ENCODE results near the gene CD2AP.
A peak's percentile ranks its signal among the peaks of the same experiment; 100 is the strongest.

Gene CD2AP

GRCh38 chr6:47648031-47648430 is 170.4 kb downstream of the CD2AP start:
- DNase-seq (ENCODE audit: low read depth), result no peak
- no peak for TF ChIP-seq CTCF (IDR thresholded peaks at IDR 0.05; ENCODE audit: insufficient read depth, low read depth, low read length, missing control alignments)
- no peak overlapping the region for H3K4me3 ChIP-seq (ENCODE audit: low read depth, low read length)

- DNase-seq (ENCODE audit: low read depth), result no peak
- H3K4me3 ChIP-seq (ENCODE audit: low read depth, low read length), result no peak overlapping the region
- TF ChIP-seq CTCF (IDR thresholded peaks at IDR 0.05; ENCODE audit: insufficient read depth, low read depth, low read length, missing control alignments), result no peak
These were observed 173.2 kb downstream of the CD2AP start for GRCh38 chr6:47650553-47651432.

GRCh38 chr6:47651505-47651944 is 173.9 kb downstream of the CD2AP start:
- TF ChIP-seq CTCF (IDR thresholded peaks at IDR 0.05; ENCODE audit: insufficient read depth, low read depth, low read length, missing control alignments), result no peak
- DNase-seq (ENCODE audit: low read depth), result no peak
- no peak overlapping the region for H3K4me3 ChIP-seq (ENCODE audit: low read depth, low read length)

DNA sequence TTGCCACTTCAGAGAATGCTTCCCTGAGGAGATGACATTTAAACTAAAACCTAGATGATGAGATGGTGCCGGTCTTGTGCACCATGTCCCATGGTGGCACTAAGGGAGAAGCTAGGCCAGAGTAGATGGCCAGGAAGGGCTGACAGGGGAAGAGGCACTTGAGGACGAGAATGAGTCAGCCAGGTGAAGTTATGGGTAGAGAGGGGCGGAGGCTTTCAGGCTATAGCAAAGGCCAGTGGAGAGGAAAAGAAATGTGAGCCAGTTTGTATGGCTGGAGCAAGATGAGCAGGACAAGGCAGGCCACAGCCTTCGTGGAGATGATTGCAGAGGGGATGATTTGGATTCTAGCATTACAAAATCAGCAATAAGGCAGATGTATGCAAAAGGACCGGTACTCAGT is 176.1 kb downstream of the CD2AP start:
- no peak overlapping the region for H3K4me3 ChIP-seq (ENCODE audit: low read depth, low read length)
- no peak for TF ChIP-seq CTCF (IDR thresholded peaks at IDR 0.05; ENCODE audit: insufficient read depth, low read depth, low read length, missing control alignments)
- no peak for DNase-seq (ENCODE audit: low read depth)

- no peak overlapping the region for H3K4me3 ChIP-seq (ENCODE audit: low read depth, low read length)
- no peak for TF ChIP-seq CTCF (IDR thresholded peaks at IDR 0.05; ENCODE audit: insufficient read depth, low read depth, low read length, missing control alignments)
- DNase-seq (ENCODE audit: low read depth), result no peak
These were observed 176.7 kb downstream of the CD2AP start for GRCh38 chr6:47654255-47654654.

DNA sequence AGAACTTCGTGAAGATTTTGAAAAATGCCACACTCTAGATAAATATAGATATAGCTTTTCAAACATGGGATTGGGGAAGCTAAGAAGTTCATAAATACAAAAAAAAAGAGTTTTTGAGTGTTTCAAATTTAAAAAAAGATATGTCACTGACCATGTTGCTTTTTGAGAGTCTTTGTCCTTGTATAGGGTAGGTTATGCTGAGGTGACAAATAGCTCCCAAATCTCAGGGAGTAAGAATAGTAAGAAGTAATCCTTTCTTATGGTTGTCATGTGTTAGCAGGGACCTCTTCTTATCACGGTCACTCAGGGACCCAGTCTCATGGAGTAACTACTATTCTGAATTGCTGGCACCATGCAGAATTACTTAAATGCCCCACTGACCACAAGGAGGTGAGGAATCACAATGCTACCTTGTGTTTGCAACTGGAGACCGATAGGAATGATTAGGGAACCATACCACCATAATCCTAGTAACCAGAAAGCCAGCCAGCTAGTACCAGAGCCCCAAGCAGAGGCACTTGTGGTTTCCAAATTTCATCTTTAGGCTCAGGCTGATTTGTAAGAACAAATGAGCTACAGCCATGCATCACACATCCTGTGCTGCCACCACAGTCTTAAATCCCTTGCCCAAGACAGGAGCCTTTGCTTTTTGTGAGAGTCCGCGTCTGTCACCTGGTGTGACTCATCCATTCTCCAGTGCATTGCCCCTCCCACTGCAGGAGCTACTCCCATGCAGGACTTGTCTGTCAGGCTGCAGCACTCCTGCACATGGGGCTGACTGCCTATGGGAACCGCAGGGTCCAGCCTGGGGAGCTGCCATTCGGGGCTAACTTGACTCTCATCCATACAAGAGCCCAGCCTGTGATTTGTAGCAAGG is 178.4 kb downstream of the CD2AP start:
- DNase-seq (ENCODE audit: low read depth), result peak; percentile 16
- no peak for TF ChIP-seq CTCF (IDR thresholded peaks at IDR 0.05; ENCODE audit: insufficient read depth, low read depth, low read length, missing control alignments)

More for the DNA sequence above, 178.4 kb downstream of the CD2AP start:
- no peak overlapping the region for H3K4me3 ChIP-seq (ENCODE audit: low read depth, low read length)
